Measurements from ENCODE around the gene RBM8A.
A peak's percentile ranks its signal among the peaks of the same experiment; 100 is the strongest.

Gene RBM8A

GRCh38 chr1:145965119-145965744 is 37.9 kb upstream of the RBM8A start:
- TF ChIP-seq, protein P1, sequence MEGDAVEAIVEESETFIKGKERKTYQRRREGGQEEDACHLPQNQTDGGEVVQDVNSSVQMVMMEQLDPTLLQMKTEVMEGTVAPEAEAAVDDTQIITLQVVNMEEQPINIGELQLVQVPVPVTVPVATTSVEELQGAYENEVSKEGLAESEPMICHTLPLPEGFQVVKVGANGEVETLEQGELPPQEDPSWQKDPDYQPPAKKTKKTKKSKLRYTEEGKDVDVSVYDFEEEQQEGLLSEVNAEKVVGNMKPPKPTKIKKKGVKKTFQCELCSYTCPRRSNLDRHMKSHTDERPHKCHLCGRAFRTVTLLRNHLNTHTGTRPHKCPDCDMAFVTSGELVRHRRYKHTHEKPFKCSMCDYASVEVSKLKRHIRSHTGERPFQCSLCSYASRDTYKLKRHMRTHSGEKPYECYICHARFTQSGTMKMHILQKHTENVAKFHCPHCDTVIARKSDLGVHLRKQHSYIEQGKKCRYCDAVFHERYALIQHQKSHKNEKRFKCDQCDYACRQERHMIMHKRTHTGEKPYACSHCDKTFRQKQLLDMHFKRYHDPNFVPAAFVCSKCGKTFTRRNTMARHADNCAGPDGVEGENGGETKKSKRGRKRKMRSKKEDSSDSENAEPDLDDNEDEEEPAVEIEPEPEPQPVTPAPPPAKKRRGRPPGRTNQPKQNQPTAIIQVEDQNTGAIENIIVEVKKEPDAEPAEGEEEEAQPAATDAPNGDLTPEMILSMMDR (IDR thresholded peaks at IDR 0.05; ENCODE audit: control insufficient read depth, extremely low read depth, insufficient read depth) = no peak
- H3K4me3 ChIP-seq (ENCODE audit: low read depth, low read length) = peak overlapping the region; percentile 59
- DNase-seq (ENCODE audit: low read depth) = no peak

DNA sequence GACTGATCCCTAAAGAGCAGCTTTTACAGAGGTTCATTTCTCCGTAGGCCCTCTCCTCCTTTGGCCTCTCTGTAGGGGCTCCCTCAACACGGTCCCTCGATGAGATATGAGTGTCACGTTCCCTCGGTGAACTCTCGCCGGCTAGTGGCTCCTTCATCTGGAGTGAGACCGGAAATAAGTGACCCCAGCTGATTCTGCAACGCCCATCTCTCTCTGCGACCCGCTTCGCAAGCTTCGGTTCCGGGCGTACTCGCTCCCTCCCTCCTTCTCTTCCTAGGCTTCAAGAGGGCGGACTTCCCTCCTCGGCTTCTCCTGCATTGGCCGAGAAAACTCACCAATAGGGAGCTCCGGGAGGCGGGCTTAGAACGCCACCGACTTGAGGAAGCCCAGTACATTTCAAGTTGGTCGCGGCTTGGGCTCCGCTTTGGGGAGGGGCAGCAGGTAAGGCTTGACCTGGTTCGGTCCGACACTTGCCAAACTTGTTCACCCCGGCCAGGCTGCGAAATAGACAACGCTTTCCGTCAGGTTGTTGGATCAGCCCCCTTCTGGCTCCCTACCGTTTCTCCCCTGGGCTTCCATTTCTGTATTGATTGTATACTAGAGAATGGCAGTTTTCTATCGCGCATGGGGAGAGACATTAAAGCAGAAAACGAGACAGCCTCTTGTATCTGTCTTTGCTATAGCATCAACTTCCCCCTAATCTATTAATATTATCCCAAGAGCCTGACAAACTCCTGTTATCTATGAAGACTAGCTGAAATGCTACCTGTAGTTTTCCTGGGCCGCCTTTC is 37.2 kb upstream of the RBM8A start, which contains the start of the genes ANKRD34A and POLR3GL:
TSS of gene ANKRD34A (minus strand) at position 248 of the 791 bp plus-strand sequence. CDS start 2,816 bp downstream, outside the sequence.
TSS of gene POLR3GL (plus strand) at position 363 of the 791 bp plus-strand sequence. CDS start 10,176 bp downstream, outside the sequence.
- TF ChIP-seq, protein P1 (IDR thresholded peaks at IDR 0.05; ENCODE audit: control insufficient read depth, extremely low read depth, insufficient read depth) = no peak
- H3K4me3 ChIP-seq (ENCODE audit: low read depth, low read length) = peak within 1 kb of the TSS; percentile 59
- peak; percentile 97 for DNase-seq (ENCODE audit: low read depth)

GRCh38 chr1:145963265-145964019 is 36.2 kb upstream of the RBM8A start:
- peak overlapping the region; percentile 59 for H3K4me3 ChIP-seq (ENCODE audit: low read depth, low read length)
- no peak for DNase-seq (ENCODE audit: low read depth)
- TF ChIP-seq, protein P1 (IDR thresholded peaks at IDR 0.05; ENCODE audit: control insufficient read depth, extremely low read depth, insufficient read depth) = no peak

GRCh38 chr1:145962157-145963102 is 35.1 kb upstream of the RBM8A start:
- H3K4me3 ChIP-seq (ENCODE audit: low read depth, low read length) = peak overlapping the region; percentile 38
- TF ChIP-seq, protein P1 (IDR thresholded peaks at IDR 0.05; ENCODE audit: control insufficient read depth, extremely low read depth, insufficient read depth) = no peak

GRCh38 chr1:145961425-145962156 is 34.3 kb upstream of the RBM8A start:
- H3K4me3 ChIP-seq (ENCODE audit: low read depth, low read length) = peak overlapping the region; percentile 38; the same call in 1 of the 2 replicates
- DNase-seq (ENCODE audit: low read depth) = no peak
- TF ChIP-seq, protein P1 (IDR thresholded peaks at IDR 0.05; ENCODE audit: control insufficient read depth, extremely low read depth, insufficient read depth) = no peak

More at GRCh38 chr1:145962157-145963102, 35.1 kb upstream of the RBM8A start:
- DNase-seq (ENCODE audit: low read depth) = no peak
